Gastroesophageal sphincter (tissue), 3 donors: Measurements from ENCODE around the gene FBXO31.

Experiments used
- CTCF ChIP-seq, 4 experiments: fragments of 200-600 bp in 2 of 4; fragments of 450-650 bp in 2 of 4; sonication (generic) in 1 of 4; IDR thresholded peaks; one replicate each; pipeline ENCODE4 v1.5.1; 2017 to 2019; ENCODE audit warnings: antibody characterized with exemption in 4 of 4, mild to moderate bottlenecking in 2 of 4, moderate library complexity in 2 of 4
- EP300 ChIP-seq: sonication (generic); formaldehyde crosslinking; IDR thresholded peaks from one replicate; pipeline ENCODE4 v1.6.1; 2017; ENCODE audit warnings: antibody characterized with exemption, mild to moderate bottlenecking
- POLR2A ChIP-seq, 2 donors: fragments of 450-650 bp; IDR thresholded peaks; one replicate each; pipeline ENCODE4 v1.6.1; 2017; ENCODE audit warnings: antibody characterized with exemption in 2 of 2, mild to moderate bottlenecking in 2 of 2, moderate library complexity in 1 of 2

GRCh38 chr16:87356491-87356853, 27.1 kb downstream of the FBXO31 start:
- TF ChIP-seq CTCF (IDR thresholded peaks at IDR 0.05): no peak
- no peak for TF ChIP-seq EP300
- TF ChIP-seq POLR2A (IDR thresholded peaks at IDR 0.05): no peak
